AG04450 (cell line): ENCODE measurements around the gene DGKG. TPM values are rescaled to one million over a fixed set of nuclear protein-coding genes. Genes with fewer than 3 reads are reported as not detected.

Experiments used
- CTCF ChIA-PET: fragments of 300-600, 350-600 bp; formaldehyde crosslinking; extraction: SDS; loops from one replicate; lab custom pipeline; 2022; ENCODE audit warnings: antibody characterized with exemption, inconsistent platforms; lab: Charles Lee
- POLR2A ChIA-PET: fragments of 350-600 bp; formaldehyde crosslinking; extraction: SDS; loops from one replicate; lab custom pipeline; 2021; ENCODE audit warnings: antibody characterized with exemption, inconsistent platforms; lab: Yijun Ruan, JAX
- DNase-seq: peaks from one replicate; pipeline ENCODE4 v3.0.0-alpha.2; 2011; ENCODE audit warnings: low read depth, low spot score
- H3K27ac ChIP-seq: one replicate; pipeline ENCODE4 v1.5.1; 2012; ENCODE audit warnings: low read depth, low read length, control low read depth
- H3K27me3 ChIP-seq: one replicate; pipeline ENCODE4 v1.6.0; 2012; ENCODE audit warnings: low read length; ENCODE audit not compliant: control insufficient read depth, insufficient read depth
- H3K4me3 ChIP-seq: 2 replicates; pipeline ENCODE4 v1.5.1; 2011; ENCODE audit warnings: mild to moderate bottlenecking, low read depth, low read length, control low read depth
- H3K9me3 ChIP-seq: 2 replicates; pipeline ENCODE4 v1.5.1; 2012; ENCODE audit warnings: low read length; ENCODE audit not compliant: control insufficient read depth, insufficient read depth
- CTCF ChIP-seq: IDR thresholded peaks from 2 replicates; pipeline ENCODE4 v1.5.1; 2011; ENCODE audit warnings: low read depth, low read length, control low read depth, inconsistent platforms
- polyA plus RNA-seq: library from polyadenylated mRNA; depleted of rRNA; stranded (reverse); fragments of >200 nt; gene quantifications from 2 replicates; pipeline ENCODE4 v1.2.3, GENCODE V29; 2011

Gene DGKG
- polyA plus RNA-seq, 1 experiment = 5.1 TPM

GRCh38 chr3:186277268-186277909, 84.6 kb downstream of the DGKG start:
- Histone ChIP-seq H3K27me3 (peaks cover 2% of the 10 kb centered on the region), H3K4me3 (no peak overlapping the region), H3K9me3 (no peaks in the 10 kb centered on the region), H3K27ac (no peak overlapping the region)
- DNase-seq = peak; percentile 37
- CTCF ChIA-PET = interaction anchor here (0.6 to 4.2 kb wide), 16 partner anchors 9 to 979 kb away, joined by 3 to 51 read pairs (median 5); no protein-coding TSS in a partner anchor
- peak; percentile 64 for TF ChIP-seq CTCF
- POLR2A ChIA-PET = no interaction called here

GRCh38 chr3:186275436-186275835, 86.6 kb downstream of the DGKG start:
- DNase-seq = no peak
- CTCF ChIA-PET = interaction anchor here (3.6 to 4.2 kb wide), 2 partner anchors 265 to 331 kb away, joined by 36 to 38 read pairs; no protein-coding TSS in a partner anchor
- POLR2A ChIA-PET = no interaction called here
- Histone ChIP-seq H3K27ac (no peak overlapping the region), H3K4me3 (no peak overlapping the region), H3K9me3 (no peaks in the 10 kb centered on the region), H3K27me3 (peaks cover 8% of the 10 kb centered on the region)
- TF ChIP-seq CTCF = no peak

GRCh38 chr3:186273586-186273985, 88.4 kb downstream of the DGKG start:
- no peak for TF ChIP-seq CTCF
- no peak for DNase-seq
- H3K27ac ChIP-seq = no peak overlapping the region
- H3K4me3 ChIP-seq = no peak overlapping the region
- peaks cover 8% of the 10 kb centered on the region for H3K27me3 ChIP-seq
- ChIA-PET CTCF (interaction anchor here (0.7 to 1.8 kb wide), 4 partner anchors 13 to 296 kb away, joined by 3 to 5 read pairs (median 4); no protein-coding TSS in a partner anchor), POLR2A (no interaction called here)
- H3K9me3 ChIP-seq = no peaks in the 10 kb centered on the region

- peaks cover 18% of the 10 kb centered on the region for H3K27me3 ChIP-seq
- TF ChIP-seq CTCF = no peak
- H3K27ac ChIP-seq = no peak overlapping the region
- POLR2A ChIA-PET = no interaction called here
- H3K9me3 ChIP-seq = no peaks in the 10 kb centered on the region
- no peak overlapping the region for H3K4me3 ChIP-seq
- DNase-seq = no peak
- CTCF ChIA-PET = interaction anchor here (0.8 to 1.3 kb wide), 3 partner anchors 9 to 287 kb away, joined by 3 to 4 read pairs (median 3); no protein-coding TSS in a partner anchor
Measured at GRCh38 chr3:186270701-186271100, 91.3 kb downstream of the DGKG start.
